Osteoblast (primary cell): ENCODE data around the gene NELL2. TPM values are rescaled to one million over a fixed set of nuclear protein-coding genes. Genes with fewer than 3 reads are reported as not detected.

ENCODE experiments used
- DNase-seq: peaks from one replicate; pipeline ENCODE4 v3.0.0; 2011; ENCODE audit warnings: low spot score, mixed read lengths; ENCODE audit not compliant: insufficient read length; ENCODE audit errors: missing footprints
- H2AFZ ChIP-seq: 2 replicates; pipeline ENCODE4 v1.6.0; 2011; ENCODE audit warnings: mild to moderate bottlenecking, low read length
- H3K27ac ChIP-seq: 2 replicates; pipeline ENCODE4 v1.5.1; 2011; ENCODE audit warnings: mild to moderate bottlenecking, low read depth, low read length, moderate library complexity
- H3K27me3 ChIP-seq: 2 replicates; pipeline ENCODE4 v1.6.0; 2012; ENCODE audit warnings: mild to moderate bottlenecking, control low read depth, inconsistent platforms, low read length, moderate library complexity; ENCODE audit not compliant: insufficient read depth
- H3K36me3 ChIP-seq: 2 replicates; pipeline ENCODE4 v1.5.1; 2011; ENCODE audit warnings: mild to moderate bottlenecking, low read length, control low read depth, moderate library complexity; ENCODE audit not compliant: insufficient read depth
- H3K4me1 ChIP-seq: 2 replicates; pipeline ENCODE4 v1.5.1; 2011; ENCODE audit warnings: mild to moderate bottlenecking, low read length, control low read depth, moderate library complexity; ENCODE audit not compliant: insufficient read depth
- H3K4me2 ChIP-seq: 2 replicates; pipeline ENCODE4 v1.6.0; 2011; ENCODE audit warnings: mild to moderate bottlenecking, low read length; ENCODE audit not compliant: insufficient read depth
- H3K4me3 ChIP-seq: fragments of 200-600 bp; sonication (generic); 3 replicates; pipeline ENCODE4 v1.5.1; 2012; ENCODE audit warnings: mild to moderate bottlenecking, low read length, inconsistent platforms; ENCODE audit not compliant: insufficient read depth
- H3K79me2 ChIP-seq: 2 replicates; pipeline ENCODE4 v1.6.0; 2012; ENCODE audit warnings: mild to moderate bottlenecking, low read length, control low read depth, inconsistent platforms; ENCODE audit not compliant: insufficient read depth
- H3K9me3 ChIP-seq: 2 replicates; pipeline ENCODE4 v1.5.1; 2011; ENCODE audit warnings: low read depth, low read length, control low read depth
- H4K20me1 ChIP-seq: 2 replicates; pipeline ENCODE4 v1.6.0; 2012; ENCODE audit warnings: mild to moderate bottlenecking, low read length, control low read depth; ENCODE audit not compliant: insufficient read depth
- CTCF ChIP-seq: IDR thresholded peaks from 2 replicates; pipeline ENCODE4 v1.5.1; 2011; ENCODE audit warnings: mild to moderate bottlenecking, low read depth, low read length, moderate library complexity; ENCODE audit errors: extremely low read depth
- total RNA-seq: library from RNA; depleted of rRNA; stranded (reverse); fragments of >200 nt; gene quantifications from 2 replicates; pipeline ENCODE4 v1.2.3, GENCODE V29; 2012

Gene NELL2
- total RNA-seq, 1 donor, result not detected

GRCh38 chr12:44774815-44775411 lies 101.2 kb downstream of the NELL2 start:
- H3K4me3 ChIP-seq, result no peak overlapping the region
- H3K36me3 ChIP-seq, result no peaks in the 10 kb centered on the region
- no peaks in the 10 kb centered on the region for H4K20me1 ChIP-seq
- no peaks in the 10 kb centered on the region for H3K27me3 ChIP-seq
- H3K27ac ChIP-seq, result no peak overlapping the region
- H3K4me1 ChIP-seq, result no peaks in the 10 kb centered on the region
- peak; percentile 3 for DNase-seq
- H2AFZ ChIP-seq, result no peak overlapping the region
- H3K79me2 ChIP-seq, result no peaks in the 10 kb centered on the region
- H3K4me2 ChIP-seq, result no peak overlapping the region
- no peaks in the 10 kb centered on the region for H3K9me3 ChIP-seq
- peak; percentile 59 for TF ChIP-seq CTCF

GRCh38 chr12:44771485-44772021 lies 104.6 kb downstream of the NELL2 start:
- H3K4me1 ChIP-seq, result no peaks in the 10 kb centered on the region
- DNase-seq, result no peak
- no peaks in the 10 kb centered on the region for H3K36me3 ChIP-seq
- H2AFZ ChIP-seq, result no peak overlapping the region
- H3K9me3 ChIP-seq, result no peaks in the 10 kb centered on the region
- TF ChIP-seq CTCF, result no peak
- no peaks in the 10 kb centered on the region for H3K27me3 ChIP-seq
- H3K4me2 ChIP-seq, result no peak overlapping the region
- no peaks in the 10 kb centered on the region for H4K20me1 ChIP-seq
- no peaks in the 10 kb centered on the region for H3K79me2 ChIP-seq
- H3K4me3 ChIP-seq, result no peak overlapping the region
- H3K27ac ChIP-seq, result no peak overlapping the region

GRCh38 chr12:44765796-44766195 lies 110.3 kb downstream of the NELL2 start:
- no peaks in the 10 kb centered on the region for H3K9me3 ChIP-seq
- no peaks in the 10 kb centered on the region for H4K20me1 ChIP-seq
- H3K79me2 ChIP-seq, result no peaks in the 10 kb centered on the region
- no peak for DNase-seq
- H3K27me3 ChIP-seq, result no peaks in the 10 kb centered on the region
- no peaks in the 10 kb centered on the region for H3K36me3 ChIP-seq
- H3K4me3 ChIP-seq, result no peak overlapping the region
- H3K27ac ChIP-seq, result no peak overlapping the region
- no peak overlapping the region for H3K4me2 ChIP-seq
- no peaks in the 10 kb centered on the region for H3K4me1 ChIP-seq
- TF ChIP-seq CTCF, result no peak
- no peak overlapping the region for H2AFZ ChIP-seq

GRCh38 chr12:44763021-44763420 lies 113.1 kb downstream of the NELL2 start:
- H3K36me3 ChIP-seq, result no peaks in the 10 kb centered on the region

More at GRCh38 chr12:44763021-44763420, 113.1 kb downstream of the NELL2 start:
- DNase-seq, result no peak
- Histone ChIP-seq H3K4me1 (no peaks in the 10 kb centered on the region), H3K27me3 (no peaks in the 10 kb centered on the region), H3K27ac (no peak overlapping the region), H3K4me2 (no peak overlapping the region), H4K20me1 (no peaks in the 10 kb centered on the region), H3K9me3 (no peaks in the 10 kb centered on the region), H3K4me3 (no peak overlapping the region), H2AFZ (no peak overlapping the region), H3K79me2 (no peaks in the 10 kb centered on the region)
- no peak for TF ChIP-seq CTCF
